HepG2 (cell line): ENCODE measurements around the gene EHBP1. TPM values are rescaled to one million over a fixed set of nuclear protein-coding genes. Genes with fewer than 3 reads are reported as not detected.

Source experiments
- ARID4A ChIP-seq: sonication (generic); formaldehyde crosslinking; IDR thresholded peaks from 2 replicates; pipeline ENCODE4 v1.5.0; 2020; ENCODE audit warnings: mild to moderate bottlenecking, missing genetic modification reagents, borderline replicate concordance
- CEBPB ChIP-seq: IDR thresholded peaks from 2 replicates; pipeline ENCODE4 v1.6.1; 2011; ENCODE audit warnings: low read depth, low read length, improper control_type of control experiment, borderline replicate concordance
- CEBPG ChIP-seq: IDR thresholded peaks from 2 replicates; pipeline ENCODE4 v1.6.1; 2016
- FOXA1 ChIP-seq, 2 experiments: fragments of 450-650 bp in 1 of 2; sonication (generic) in 1 of 2; formaldehyde crosslinking in 1 of 2; IDR thresholded peaks; 2 replicates each; pipeline versions ENCODE4 v1.4.0 to v1.6.1; 2016 to 2020; ENCODE audit warnings: missing genetic modification reagents in 1 of 2
- HNF4A ChIP-seq: sonication (generic); formaldehyde crosslinking; IDR thresholded peaks from 2 replicates; pipeline ENCODE4 v1.4.0; 2020; ENCODE audit warnings: missing genetic modification reagents
- HNF4G ChIP-seq, 2 experiments: sonication (generic) in 1 of 2; formaldehyde crosslinking in 1 of 2; IDR thresholded peaks; 2 replicates each; pipeline versions ENCODE4 v1.4.0 to v1.6.1; 2011 to 2020; ENCODE audit warnings: borderline replicate concordance in 2 of 2, low read depth in 2 of 2, mild to moderate bottlenecking in 2 of 2, low read length in 1 of 2, missing genetic modification reagents in 1 of 2, moderate library complexity in 1 of 2
- HOMEZ ChIP-seq: IDR thresholded peaks from 2 replicates; pipeline ENCODE4 v1.6.1; 2016; ENCODE audit warnings: low read depth
- NCOR1 ChIP-seq: fragments of 200-600 bp; sonication (generic); IDR thresholded peaks from 2 replicates; pipeline ENCODE4 v1.7.0; 2017; ENCODE audit warnings: antibody characterized with exemption, low read length, borderline replicate concordance
- NR2C2 ChIP-seq: sonication (generic); formaldehyde crosslinking; IDR thresholded peaks from 2 replicates; pipeline ENCODE4 v1.4.0; 2020; ENCODE audit warnings: missing genetic modification reagents, mild to moderate bottlenecking, moderate library complexity, borderline replicate concordance
- PAXIP1 ChIP-seq: sonication (generic); formaldehyde crosslinking; conservative IDR thresholded peaks from 2 replicates; pipeline ENCODE4 v1.4.0; 2020; ENCODE audit warnings: mild to moderate bottlenecking, missing genetic modification reagents, moderate library complexity
- POLR2AphosphoS2 ChIP-seq: IDR thresholded peaks from 2 replicates; pipeline ENCODE4 v1.6.1; 2011; ENCODE audit warnings: low read depth, low read length, improper control_type of control experiment
- TARDBP ChIP-seq: sonication (generic); formaldehyde crosslinking; IDR thresholded peaks from 2 replicates; pipeline ENCODE4 v1.8.0; 2022; ENCODE audit warnings: mild to moderate bottlenecking, missing genetic modification reagents
- THRA ChIP-seq: sonication (generic); formaldehyde crosslinking; IDR thresholded peaks from 2 replicates; pipeline ENCODE4 v1.4.0; 2020; ENCODE audit warnings: missing genetic modification reagents, borderline replicate concordance
- ZBTB7A ChIP-seq: sonication (generic); formaldehyde crosslinking; IDR thresholded peaks from 2 replicates; pipeline ENCODE4 v1.8.0; 2022; ENCODE audit warnings: mild to moderate bottlenecking, missing genetic modification reagents
- ZNF232 ChIP-seq: sonication (generic); formaldehyde crosslinking; IDR thresholded peaks from 2 replicates; pipeline ENCODE4 v1.4.0; 2020; ENCODE audit warnings: missing genetic modification reagents, borderline replicate concordance
- polyA plus RNA-seq, 8 experiments: library from polyadenylated mRNA; depleted of rRNA in 3 of 8; stranded (reverse) in 7 of 8; unstranded in 1 of 8; fragments of >200 nt; fragmentation: Illumina TruSeq in 4 of 8; extraction: Trizol in 4 of 8; gene quantifications; 2 replicates each; pipeline versions ENCODE4 v1.2.1 to v1.2.3, GENCODE V29; 2011 to 2016; ENCODE audit warnings: low read depth in 4 of 8, missing spikeins in 1 of 8, mixed read lengths in 1 of 8; ENCODE audit not compliant: insufficient read depth in 1 of 8
- total RNA-seq, 5 experiments: library from RNA; depleted of rRNA; stranded (reverse); fragments of >200 nt; fragmentation: Illumina TruSeq; extraction: Trizol; gene quantifications; 2 replicates each; pipeline ENCODE4 v1.2.3, GENCODE V29; 2016; ENCODE audit warnings: low read depth in 1 of 5

Gene EHBP1
- total and polyA plus RNA-seq, 2 of the 13 experiments (the other 11 are each of a cell fraction or from before 2014, with no cell fraction given) = 93.5 to 146 TPM

- no peak for TF ChIP-seq ARID4A (CRISPR knock-in tag)
- TF ChIP-seq HNF4A (CRISPR knock-in tag) = peak; percentile 65
- peak; percentile 64; the same call in 1 of the 2 replicates for TF ChIP-seq NCOR1
- TF ChIP-seq ZNF232 (CRISPR knock-in tag) = no peak
- 0 out of 2 replicates have a peak, but pooled peaks have one; percentile 41 for TF ChIP-seq HOMEZ (CRISPR knock-in tag)
- peak; percentile 31; the same call in 1 of the 2 replicates for TF ChIP-seq PAXIP1 (CRISPR knock-in tag)
- 0 out of 2 replicates have a peak, but pooled peaks have one; percentile 35 for TF ChIP-seq HNF4G (IDR thresholded peaks at IDR 0.05; ENCODE audit: borderline replicate concordance, low read depth, low read length)
- no peak for TF ChIP-seq HNF4G (CRISPR knock-in tag; IDR thresholded peaks at IDR 0.05; ENCODE audit: borderline replicate concordance, low read depth)
- peak; percentile 73; the same call in 1 of the 2 replicates for TF ChIP-seq CEBPB
- TF ChIP-seq THRA (CRISPR knock-in tag) = peak; percentile 40; the same call in 1 of the 2 replicates
- 0 out of 2 replicates have a peak, but pooled peaks have one; percentile 27 for TF ChIP-seq TARDBP (CRISPR knock-in tag)
- TF ChIP-seq POLR2AphosphoS2 = 0 out of 2 replicates have a peak, but pooled peaks have one; percentile 19
- no peak for TF ChIP-seq ZBTB7A (CRISPR knock-in tag)
- peak; percentile 79 for TF ChIP-seq CEBPG (CRISPR knock-in tag)
- TF ChIP-seq NR2C2 = 0 out of 2 replicates have a peak, but pooled peaks have one; percentile 32
- TF ChIP-seq FOXA1 (IDR thresholded peaks at IDR 0.05) = no peak
- TF ChIP-seq FOXA1 (CRISPR knock-in tag; IDR thresholded peaks at IDR 0.05) = 0 out of 2 replicates have a peak, but pooled peaks have one; percentile 31
These were observed 304.0 kb downstream of the EHBP1 start (continued) for GRCh38 chr2:63009490-63009889.
